ENCODE measurements around the gene NRCAM. TPM values are rescaled to one million over a fixed set of nuclear protein-coding genes. Genes with fewer than 3 reads are reported as not detected.

Gene NRCAM
- total and polyA plus RNA-seq, 4 donors, result 0.17 to 3.2 (median 0.64) TPM

- no peaks in the 10 kb centered on the region for H3K4me1 ChIP-seq (ENCODE audit: control insufficient read depth in 4 of 4, insufficient read depth in 4 of 4, low read length in 3 of 4)
- H3K36me3 ChIP-seq (ENCODE audit: control insufficient read depth in 4 of 4, insufficient read depth in 3 of 4, low read depth in 1 of 4, low read length in 3 of 4), result no peaks in the 10 kb centered on the region
- no peak overlapping the region for H3K27ac ChIP-seq (ENCODE audit: low read depth in 1 of 2, low read length in 2 of 2)
- no peak overlapping the region for H3K9ac ChIP-seq (ENCODE audit: low read depth in 1 of 2, low read length in 2 of 2)
- peaks cover 0 to 3% (median 0%) of the 10 kb centered on the region in 4 donors for H3K27me3 ChIP-seq (ENCODE audit: control insufficient read depth in 4 of 4, insufficient read depth in 4 of 4, low read length in 3 of 4)
- TF ChIP-seq RXRA (IDR thresholded peaks at IDR 0.05), result no peak
- no peak for TF ChIP-seq YY1 (IDR thresholded peaks at IDR 0.05)
- no peak for TF ChIP-seq TAF1 (conservative IDR thresholded peaks at IDR 0.05)
- no peak for TF ChIP-seq CTCF (IDR thresholded peaks at IDR 0.05; ENCODE audit: low read depth, low read length, missing input control)
- no peak for TF ChIP-seq FOXA1 (IDR thresholded peaks at IDR 0.05)
- TF ChIP-seq NR2F2 (IDR thresholded peaks at IDR 0.05), result no peak
- no peak for TF ChIP-seq RAD21 (IDR thresholded peaks at IDR 0.05)
- TF ChIP-seq FOXA2 (IDR thresholded peaks at IDR 0.05), result no peak
- TF ChIP-seq, protein P1, sequence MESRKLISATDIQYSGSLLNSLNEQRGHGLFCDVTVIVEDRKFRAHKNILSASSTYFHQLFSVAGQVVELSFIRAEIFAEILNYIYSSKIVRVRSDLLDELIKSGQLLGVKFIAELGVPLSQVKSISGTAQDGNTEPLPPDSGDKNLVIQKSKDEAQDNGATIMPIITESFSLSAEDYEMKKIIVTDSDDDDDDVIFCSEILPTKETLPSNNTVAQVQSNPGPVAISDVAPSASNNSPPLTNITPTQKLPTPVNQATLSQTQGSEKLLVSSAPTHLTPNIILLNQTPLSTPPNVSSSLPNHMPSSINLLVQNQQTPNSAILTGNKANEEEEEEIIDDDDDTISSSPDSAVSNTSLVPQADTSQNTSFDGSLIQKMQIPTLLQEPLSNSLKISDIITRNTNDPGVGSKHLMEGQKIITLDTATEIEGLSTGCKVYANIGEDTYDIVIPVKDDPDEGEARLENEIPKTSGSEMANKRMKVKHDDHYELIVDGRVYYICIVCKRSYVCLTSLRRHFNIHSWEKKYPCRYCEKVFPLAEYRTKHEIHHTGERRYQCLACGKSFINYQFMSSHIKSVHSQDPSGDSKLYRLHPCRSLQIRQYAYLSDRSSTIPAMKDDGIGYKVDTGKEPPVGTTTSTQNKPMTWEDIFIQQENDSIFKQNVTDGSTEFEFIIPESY (IDR thresholded peaks at IDR 0.05), result no peak
- no peak for TF ChIP-seq HNF4G (IDR thresholded peaks at IDR 0.05)
- TF ChIP-seq EGR1 (IDR thresholded peaks at IDR 0.05; ENCODE audit: low read depth in 2 of 2), result no peak
- no peak for TF ChIP-seq JUND (IDR thresholded peaks at IDR 0.05)
- no peak for TF ChIP-seq MAX (IDR thresholded peaks at IDR 0.05)
- TF ChIP-seq SP1 (IDR thresholded peaks at IDR 0.05), result no peak
- TF ChIP-seq ATF3 (IDR thresholded peaks at IDR 0.05), result no peak
- no peak for TF ChIP-seq REST (IDR thresholded peaks at IDR 0.05)
- no peak for TF ChIP-seq GABPA (IDR thresholded peaks at IDR 0.05 in 1 of 2, conservative IDR thresholded peaks at IDR 0.05 in 1 of 2)
- no peak for TF ChIP-seq HNF4A (conservative IDR thresholded peaks at IDR 0.05)
- 81% methylated on average over 2 of the region's 2 CpGs for WGBS
- H3K9me3 ChIP-seq (ENCODE audit: control insufficient read depth in 4 of 4, low read length in 3 of 4), result no peaks in the 10 kb centered on the region
- no peak overlapping the region for H3K4me3 ChIP-seq (ENCODE audit: low read depth in 1 of 3, low read length in 3 of 3)
- DNase-seq (ENCODE audit: low spot score), result no peak
These were observed 171.2 kb downstream of the NRCAM start for GRCh38 chr7:108285003-108285368.

Measured in liver (tissue), 9 donors.